G401.6 (cell line): Measurements from ENCODE around the gene OSBPL6.
A peak's percentile ranks its signal among the peaks of the same experiment; 100 is the strongest.
"Not testable (repeated sequence)": the region's sequence is repeated elsewhere in the genome, so short reads cannot be mapped to it uniquely, and the experiment has no call there.

ENCODE experiments used
- FAIRE-seq: peaks from 2 replicates; lab custom pipeline; 2012; peaks lifted over from hg19 to GRCh38; lab: Jason Lieb, UNC

Gene OSBPL6

DNA sequence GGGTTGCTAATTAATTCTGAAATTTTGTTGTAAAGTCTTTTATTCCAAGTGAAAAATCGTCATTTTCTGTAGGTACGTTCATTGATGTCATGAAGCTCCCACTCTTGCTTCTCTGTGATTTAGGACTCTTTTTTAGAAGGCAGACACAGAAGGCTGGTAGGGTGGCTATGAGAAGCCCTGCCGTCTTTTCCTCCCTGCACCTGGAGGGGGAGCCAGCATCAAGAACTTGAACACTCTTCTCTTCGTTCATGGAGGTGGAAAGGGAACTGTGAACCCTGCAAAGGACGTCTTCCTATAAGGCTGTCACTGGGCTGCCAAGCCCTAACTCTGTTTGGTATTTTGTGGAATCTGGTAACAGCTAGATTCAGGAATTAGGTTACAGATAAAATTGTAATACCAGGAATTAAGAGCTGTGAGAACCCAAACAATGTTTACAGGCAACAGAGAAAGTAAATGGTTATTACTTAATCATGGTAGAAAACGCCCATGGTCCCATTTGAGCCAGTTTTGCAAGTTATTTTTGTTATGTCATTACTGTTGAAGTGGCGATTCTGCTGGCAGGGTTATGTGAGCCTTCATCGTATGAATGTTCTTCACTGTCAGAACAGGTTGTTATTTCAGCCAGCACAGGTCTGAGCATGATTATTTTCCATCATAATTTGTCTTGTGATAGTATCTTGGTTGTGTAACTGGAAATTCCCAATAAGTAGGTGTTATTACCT is 112.2 kb downstream of the OSBPL6 start:
- FAIRE-seq: peak; percentile 33

GRCh38 chr2:178307650-178308049 is 113.3 kb downstream of the OSBPL6 start:
- no peak for FAIRE-seq

GRCh38 chr2:178309541-178309940 is 115.2 kb downstream of the OSBPL6 start:
- no peak for FAIRE-seq

- FAIRE-seq: no peak
Observed at GRCh38 chr2:178315078-178315477, 120.8 kb downstream of the OSBPL6 start.

DNA sequence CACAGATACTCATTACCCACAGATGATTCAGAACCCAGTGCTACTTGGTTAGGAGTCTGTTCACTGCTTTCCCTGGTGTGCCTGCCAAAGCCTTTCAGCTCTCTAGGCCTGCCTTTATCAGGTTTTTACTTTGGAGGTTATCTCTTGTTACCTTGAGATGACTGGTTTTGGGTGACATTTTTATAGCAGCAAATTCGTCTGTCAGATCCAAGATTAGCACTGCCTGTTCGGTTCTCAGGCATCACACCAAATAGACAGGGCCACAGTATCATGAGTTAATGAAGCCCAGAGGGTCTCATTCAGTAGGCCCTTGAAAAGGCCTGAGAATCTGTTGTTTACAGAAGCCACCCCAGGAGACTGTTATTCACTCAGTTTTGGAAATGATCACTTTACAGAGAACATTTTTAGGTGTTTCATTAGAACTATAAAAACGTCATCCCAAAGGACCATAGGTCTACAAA is 121.2 kb downstream of the OSBPL6 start:
- FAIRE-seq: no peak

DNA sequence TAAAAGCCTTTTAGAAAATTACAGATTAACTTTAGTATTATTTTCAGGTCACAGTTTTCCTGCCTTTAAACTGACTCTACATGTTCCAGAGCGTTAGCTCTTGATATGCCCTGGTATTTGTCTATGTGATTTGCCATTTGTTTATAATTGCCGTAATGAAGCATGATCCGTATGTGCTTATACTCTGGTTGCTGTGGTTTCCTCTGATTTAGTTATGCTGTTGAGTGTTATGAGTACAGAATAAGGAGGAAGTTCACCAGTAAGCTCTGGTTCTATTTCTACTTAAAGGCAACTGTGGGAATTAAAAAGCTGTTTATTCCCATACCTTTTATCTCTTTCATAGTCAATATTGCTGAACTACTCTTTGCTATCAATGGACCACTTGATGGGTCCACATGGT is 123.5 kb downstream of the OSBPL6 start:
- FAIRE-seq: no peak

- no peak for FAIRE-seq
Observed at GRCh38 chr2:178320011-178320585, 125.8 kb downstream of the OSBPL6 start.

DNA sequence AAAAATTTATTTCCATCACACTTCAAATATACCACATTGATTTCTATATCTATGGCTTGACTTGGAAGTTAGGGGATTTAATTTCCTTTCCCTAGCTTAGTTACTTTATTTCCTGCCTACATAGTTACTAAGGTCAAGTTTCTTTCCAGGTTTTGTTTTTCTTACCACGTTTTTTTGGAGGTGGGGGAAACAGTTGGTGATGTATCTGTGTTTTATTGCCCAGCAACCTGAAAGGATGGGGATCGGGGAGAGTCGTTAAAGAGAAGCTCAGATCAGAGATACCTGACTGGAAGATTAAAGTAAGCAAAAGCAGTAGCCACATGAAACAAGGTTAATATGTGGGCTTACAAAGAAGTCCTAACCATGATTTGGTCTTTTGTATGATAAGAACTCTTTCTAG is 127.8 kb downstream of the OSBPL6 start:
- FAIRE-seq: no peak

GRCh38 chr2:178323331-178323730 is 129.0 kb downstream of the OSBPL6 start:
- FAIRE-seq: not testable (repeated sequence)

DNA sequence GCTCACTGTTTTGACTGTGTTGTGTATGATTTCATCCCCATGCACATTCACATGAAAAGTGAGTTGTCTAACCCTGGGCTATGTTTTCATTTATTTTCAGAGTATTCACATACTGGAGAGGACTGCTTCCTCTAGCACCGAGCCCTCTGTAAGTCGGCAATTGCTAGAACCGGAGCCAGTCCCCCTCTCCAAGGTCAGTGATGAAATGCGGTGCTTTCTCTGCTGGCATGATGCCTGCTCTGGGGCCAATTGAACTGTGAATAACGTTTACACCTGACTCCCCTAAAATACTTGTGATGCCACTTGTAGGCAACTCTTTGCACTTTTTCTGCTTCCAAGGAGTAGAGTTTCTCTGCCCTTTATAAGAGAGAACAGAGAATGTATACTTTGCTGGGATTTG is 129.8 kb downstream of the OSBPL6 start:
- no peak for FAIRE-seq

DNA sequence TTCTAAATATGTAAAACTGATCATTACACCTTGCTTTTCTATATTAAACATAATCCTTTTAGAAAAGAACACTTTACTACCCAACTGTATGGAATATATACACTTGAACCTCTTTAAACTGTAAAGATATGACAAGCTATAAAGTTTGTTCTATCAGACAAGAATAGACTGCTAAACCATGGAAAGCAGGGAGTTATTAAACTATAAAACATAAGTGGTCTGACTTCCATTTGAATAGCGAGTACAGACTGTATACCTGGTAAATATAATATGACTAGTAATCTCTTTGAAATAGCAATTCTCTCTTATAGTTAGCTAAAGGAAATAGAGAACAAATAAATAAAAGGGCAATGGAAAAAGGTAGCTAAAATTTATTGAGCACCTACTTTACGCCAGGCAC is 131.0 kb downstream of the OSBPL6 start:
- FAIRE-seq: no peak

- no peak for FAIRE-seq
Observed at GRCh38 chr2:178327516-178327915, 133.2 kb downstream of the OSBPL6 start.

GRCh38 chr2:178328037-178328436 is 133.7 kb downstream of the OSBPL6 start:
- FAIRE-seq: no peak

GRCh38 chr2:178330175-178331017 is 136.1 kb downstream of the OSBPL6 start:
- no peak for FAIRE-seq

- no peak for FAIRE-seq
Observed at GRCh38 chr2:178331474-178332432, 137.4 kb downstream of the OSBPL6 start.

GRCh38 chr2:178333851-178334250 is 139.5 kb downstream of the OSBPL6 start:
- FAIRE-seq: no peak

DNA sequence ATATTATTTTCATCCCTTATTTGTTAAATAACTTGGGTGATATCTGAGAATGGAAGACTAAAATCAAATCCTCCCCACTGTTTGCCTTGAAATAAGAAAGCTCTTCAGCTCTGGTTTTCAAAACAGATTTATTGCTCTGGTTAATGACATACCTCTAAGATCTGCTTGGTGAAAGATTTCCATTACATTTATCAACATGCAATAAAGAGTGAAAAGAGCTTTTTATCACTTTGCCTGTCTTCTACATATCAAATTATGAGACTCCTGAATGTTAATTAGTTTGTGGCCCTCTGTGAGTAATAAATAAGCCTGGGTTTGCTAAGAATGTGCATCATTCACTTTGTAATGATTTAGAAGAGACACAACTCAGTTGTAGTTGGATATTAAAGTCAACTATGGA is 140.9 kb downstream of the OSBPL6 start:
- no peak for FAIRE-seq

DNA sequence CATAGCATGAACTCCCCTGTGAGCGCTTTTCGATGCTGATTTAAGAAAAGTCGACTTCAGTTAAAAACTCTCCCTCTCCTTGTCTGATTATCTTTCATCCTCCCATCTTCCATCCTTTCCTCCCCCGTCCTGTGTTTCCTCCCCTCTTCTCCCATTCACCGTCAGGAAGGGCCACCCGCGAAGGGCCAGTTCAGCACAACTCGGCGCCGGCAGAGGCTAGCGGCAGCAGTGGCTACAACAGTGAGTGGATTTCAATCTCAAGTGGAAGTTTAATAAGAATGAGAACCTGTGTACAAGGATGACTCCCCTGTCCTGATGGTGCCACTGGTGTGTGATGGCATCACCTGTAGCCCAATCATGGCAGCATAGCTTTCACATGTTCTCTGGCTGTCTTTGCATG is 149.8 kb downstream of the OSBPL6 start:
- no peak for FAIRE-seq

GRCh38 chr2:178345951-178346350 is 151.6 kb downstream of the OSBPL6 start:
- no peak for FAIRE-seq

GRCh38 chr2:178350051-178350450 is 155.7 kb downstream of the OSBPL6 start:
- FAIRE-seq: no peak

DNA sequence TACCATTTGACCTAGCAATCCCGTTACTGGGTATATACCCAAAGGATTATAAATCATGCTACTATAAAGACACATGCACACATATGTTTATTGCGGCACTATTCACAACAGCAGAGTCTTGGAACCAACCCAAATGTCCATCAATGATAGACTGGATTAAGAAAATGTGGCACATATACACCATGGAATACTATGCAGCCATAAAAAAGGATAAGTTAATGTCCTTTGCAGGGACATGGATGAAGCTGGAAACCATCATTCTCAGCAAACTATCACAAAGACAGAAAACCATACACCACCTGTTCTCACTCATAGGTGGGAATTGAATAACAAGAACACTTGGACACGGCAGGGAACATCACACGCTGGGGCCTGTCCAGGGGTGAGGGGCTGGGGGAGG is 163.4 kb downstream of the OSBPL6 start:
- not testable (repeated sequence) for FAIRE-seq
